ENCODE data around the gene FHIP1B.

DNA sequence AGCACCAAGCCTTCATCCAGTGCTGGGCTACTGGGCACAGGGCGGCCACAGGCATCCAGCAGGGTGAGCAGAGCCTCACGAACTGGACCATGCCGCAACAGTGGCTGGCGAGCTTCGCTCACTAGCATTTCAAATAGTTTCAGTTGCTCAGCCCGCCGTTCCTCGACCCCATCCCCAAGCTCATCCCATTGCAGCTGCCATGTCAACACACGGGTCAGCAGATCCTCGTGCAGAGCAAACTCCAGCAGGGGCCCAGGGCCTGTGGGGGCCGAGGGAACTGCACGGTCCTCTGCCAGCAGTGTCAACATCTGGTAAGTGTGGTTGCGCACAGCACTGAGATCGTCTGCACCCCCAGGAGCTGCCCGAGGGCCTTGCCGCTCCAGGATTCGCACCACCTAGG, 10.6 kb downstream of the FHIP1B start:
- TF ChIP-seq, protein P1, sequence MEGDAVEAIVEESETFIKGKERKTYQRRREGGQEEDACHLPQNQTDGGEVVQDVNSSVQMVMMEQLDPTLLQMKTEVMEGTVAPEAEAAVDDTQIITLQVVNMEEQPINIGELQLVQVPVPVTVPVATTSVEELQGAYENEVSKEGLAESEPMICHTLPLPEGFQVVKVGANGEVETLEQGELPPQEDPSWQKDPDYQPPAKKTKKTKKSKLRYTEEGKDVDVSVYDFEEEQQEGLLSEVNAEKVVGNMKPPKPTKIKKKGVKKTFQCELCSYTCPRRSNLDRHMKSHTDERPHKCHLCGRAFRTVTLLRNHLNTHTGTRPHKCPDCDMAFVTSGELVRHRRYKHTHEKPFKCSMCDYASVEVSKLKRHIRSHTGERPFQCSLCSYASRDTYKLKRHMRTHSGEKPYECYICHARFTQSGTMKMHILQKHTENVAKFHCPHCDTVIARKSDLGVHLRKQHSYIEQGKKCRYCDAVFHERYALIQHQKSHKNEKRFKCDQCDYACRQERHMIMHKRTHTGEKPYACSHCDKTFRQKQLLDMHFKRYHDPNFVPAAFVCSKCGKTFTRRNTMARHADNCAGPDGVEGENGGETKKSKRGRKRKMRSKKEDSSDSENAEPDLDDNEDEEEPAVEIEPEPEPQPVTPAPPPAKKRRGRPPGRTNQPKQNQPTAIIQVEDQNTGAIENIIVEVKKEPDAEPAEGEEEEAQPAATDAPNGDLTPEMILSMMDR (IDR thresholded peaks at IDR 0.05): no peak
- TF ChIP-seq POLR2A (IDR thresholded peaks at IDR 0.05): no peak

All from thyroid gland (tissue), 4 donors.